HL-60 (cell line): ENCODE measurements around the gene MYH14.

ENCODE experiments used
- DNase-seq, 2 experiments: peaks; one replicate each; pipeline ENCODE4 v3.0.0-alpha.2; 2010 to 2020; ENCODE audit warnings: low read depth in 1 of 2, low spot score in 1 of 2
- H3K27ac ChIP-seq: fragments of 250-450 bp; sonication (Bioruptor Pico); replicated peaks from 2 replicates; pipeline ENCODE4 v1.5.1; 2020; ENCODE audit warnings: mild to moderate bottlenecking, moderate library complexity
- H3K27me3 ChIP-seq: fragments of 250-450 bp; sonication (Bioruptor Pico); 2 replicates; pipeline ENCODE4 v1.5.1; 2021; ENCODE audit warnings: mild to moderate bottlenecking, moderate library complexity; ENCODE audit not compliant: insufficient read depth, poor library complexity, severe bottlenecking
- H3K4me3 ChIP-seq: replicated peaks from 2 replicates; pipeline ENCODE4 v1.5.1; 2011; ENCODE audit warnings: mild to moderate bottlenecking, control low read depth, low read length; ENCODE audit not compliant: insufficient read depth
- GABPA ChIP-seq: IDR thresholded peaks from 2 replicates; pipeline ENCODE4 v1.6.1; 2012; ENCODE audit warnings: low read depth
- POLR2AphosphoS5 ChIP-seq: IDR thresholded peaks from 2 replicates; pipeline ENCODE4 v1.6.1; 2012; ENCODE audit warnings: low read depth
- REST ChIP-seq: IDR thresholded peaks from 2 replicates; pipeline ENCODE4 v1.6.1; 2012; ENCODE audit warnings: low read depth; ENCODE audit not compliant: insufficient replicate concordance
- SPI1 ChIP-seq: IDR thresholded peaks from 2 replicates; pipeline ENCODE4 v1.6.1; 2012; ENCODE audit warnings: low read depth, mild to moderate bottlenecking, borderline replicate concordance
- TF ChIP-seq, protein P1 (sequence below): IDR thresholded peaks from one replicate; pipeline ENCODE4 v1.5.1; 2011; ENCODE audit warnings: low read length, control low read depth, inconsistent platforms; ENCODE audit not compliant: insufficient read depth

Gene MYH14

GRCh38 chr19:50184196-50184595 lies 19.2 kb upstream of the MYH14 start:
- DNase-seq = no peak
- TF ChIP-seq GABPA (no peak), SPI1 (no peak), POLR2AphosphoS5 (no peak), REST (no peak)
- TF ChIP-seq, protein P1, sequence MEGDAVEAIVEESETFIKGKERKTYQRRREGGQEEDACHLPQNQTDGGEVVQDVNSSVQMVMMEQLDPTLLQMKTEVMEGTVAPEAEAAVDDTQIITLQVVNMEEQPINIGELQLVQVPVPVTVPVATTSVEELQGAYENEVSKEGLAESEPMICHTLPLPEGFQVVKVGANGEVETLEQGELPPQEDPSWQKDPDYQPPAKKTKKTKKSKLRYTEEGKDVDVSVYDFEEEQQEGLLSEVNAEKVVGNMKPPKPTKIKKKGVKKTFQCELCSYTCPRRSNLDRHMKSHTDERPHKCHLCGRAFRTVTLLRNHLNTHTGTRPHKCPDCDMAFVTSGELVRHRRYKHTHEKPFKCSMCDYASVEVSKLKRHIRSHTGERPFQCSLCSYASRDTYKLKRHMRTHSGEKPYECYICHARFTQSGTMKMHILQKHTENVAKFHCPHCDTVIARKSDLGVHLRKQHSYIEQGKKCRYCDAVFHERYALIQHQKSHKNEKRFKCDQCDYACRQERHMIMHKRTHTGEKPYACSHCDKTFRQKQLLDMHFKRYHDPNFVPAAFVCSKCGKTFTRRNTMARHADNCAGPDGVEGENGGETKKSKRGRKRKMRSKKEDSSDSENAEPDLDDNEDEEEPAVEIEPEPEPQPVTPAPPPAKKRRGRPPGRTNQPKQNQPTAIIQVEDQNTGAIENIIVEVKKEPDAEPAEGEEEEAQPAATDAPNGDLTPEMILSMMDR = no peak
- Histone ChIP-seq H3K27me3 (no peaks in the 10 kb centered on the region), H3K27ac (no peak overlapping the region), H3K4me3 (no peak overlapping the region)

- H3K4me3 ChIP-seq = no peak overlapping the region
- H3K27ac ChIP-seq = no peak overlapping the region
- DNase-seq = no peak
Measured at GRCh38 chr19:50187937-50188336, 15.5 kb upstream of the MYH14 start.

GRCh38 chr19:50189331-50189730 lies 14.1 kb upstream of the MYH14 start:
- Histone ChIP-seq H3K27ac (no peak overlapping the region), H3K27me3 (no peaks in the 10 kb centered on the region), H3K4me3 (no peak overlapping the region)
- TF ChIP-seq REST = no peak
- no peak for TF ChIP-seq POLR2AphosphoS5
- TF ChIP-seq GABPA = no peak
- TF ChIP-seq SPI1 = no peak
- TF ChIP-seq, protein P1 = no peak
- DNase-seq = no peak

More at GRCh38 chr19:50187937-50188336, 15.5 kb upstream of the MYH14 start:
- H3K27me3 ChIP-seq = no peaks in the 10 kb centered on the region
- no peak for TF ChIP-seq REST
- no peak for TF ChIP-seq GABPA
- TF ChIP-seq, protein P1 = no peak
- no peak for TF ChIP-seq POLR2AphosphoS5
- TF ChIP-seq SPI1 = no peak
